ENCODE results near the gene MAP7D2. TPM values are rescaled to one million over a fixed set of nuclear protein-coding genes. Genes with fewer than 3 reads are reported as not detected.

MAP7D2 gene
- total RNA-seq, 4 donors from 2014 or later = 0.60 to 1.5 TPM; not detected in 2

DNA sequence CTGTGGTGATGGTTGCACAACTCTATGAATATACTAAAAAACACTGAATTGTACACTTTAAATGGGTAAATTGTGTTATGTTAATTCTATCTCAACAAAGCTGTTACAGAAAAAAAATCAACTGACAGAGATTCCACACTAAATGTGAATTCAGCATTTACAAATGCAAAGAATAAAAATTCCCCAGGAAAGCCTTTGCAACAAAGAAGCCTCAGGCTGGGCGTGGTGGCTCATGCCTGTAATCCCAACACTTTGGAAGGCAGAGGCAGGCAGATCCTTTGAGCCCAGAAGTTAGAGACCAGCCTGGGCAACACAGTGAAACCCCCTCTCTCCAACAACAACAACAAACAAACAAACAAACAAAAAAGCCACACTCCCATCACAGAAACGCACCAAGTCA, 134.8 kb downstream of the MAP7D2 start:
- H3K4me1 ChIP-seq = peaks cover 0 to 9% (median 0%) of the 10 kb centered on the region in 4 donors
- no peak overlapping the region for H3K4me3 ChIP-seq
- WGBS, 2 donors = 33 to 48% methylated on average over 2 of the region's 2 CpGs
- peaks cover 0 to 5% (median 0%) of the 10 kb centered on the region in 3 donors for H3K36me3 ChIP-seq
- DNase-seq (ENCODE audit: low spot score in 2 of 2) = no peak
- H3K9me3 ChIP-seq = no peaks in the 10 kb centered on the region
- H3K27ac ChIP-seq = no peak overlapping the region
- no peak for TF ChIP-seq EP300 (IDR thresholded peaks at IDR 0.05)
- TF ChIP-seq POLR2A (IDR thresholded peaks at IDR 0.05) = no peak
- TF ChIP-seq, protein P1, sequence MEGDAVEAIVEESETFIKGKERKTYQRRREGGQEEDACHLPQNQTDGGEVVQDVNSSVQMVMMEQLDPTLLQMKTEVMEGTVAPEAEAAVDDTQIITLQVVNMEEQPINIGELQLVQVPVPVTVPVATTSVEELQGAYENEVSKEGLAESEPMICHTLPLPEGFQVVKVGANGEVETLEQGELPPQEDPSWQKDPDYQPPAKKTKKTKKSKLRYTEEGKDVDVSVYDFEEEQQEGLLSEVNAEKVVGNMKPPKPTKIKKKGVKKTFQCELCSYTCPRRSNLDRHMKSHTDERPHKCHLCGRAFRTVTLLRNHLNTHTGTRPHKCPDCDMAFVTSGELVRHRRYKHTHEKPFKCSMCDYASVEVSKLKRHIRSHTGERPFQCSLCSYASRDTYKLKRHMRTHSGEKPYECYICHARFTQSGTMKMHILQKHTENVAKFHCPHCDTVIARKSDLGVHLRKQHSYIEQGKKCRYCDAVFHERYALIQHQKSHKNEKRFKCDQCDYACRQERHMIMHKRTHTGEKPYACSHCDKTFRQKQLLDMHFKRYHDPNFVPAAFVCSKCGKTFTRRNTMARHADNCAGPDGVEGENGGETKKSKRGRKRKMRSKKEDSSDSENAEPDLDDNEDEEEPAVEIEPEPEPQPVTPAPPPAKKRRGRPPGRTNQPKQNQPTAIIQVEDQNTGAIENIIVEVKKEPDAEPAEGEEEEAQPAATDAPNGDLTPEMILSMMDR (IDR thresholded peaks at IDR 0.05) = no peak
- H3K27me3 ChIP-seq = no peaks in the 10 kb centered on the region

GRCh38 chrX:19975845-19976244, 140.9 kb downstream of the MAP7D2 start:
- no peak overlapping the region for H3K4me3 ChIP-seq

GRCh38 chrX:19972984-19973383, 143.7 kb downstream of the MAP7D2 start:
- H3K27ac ChIP-seq = no peak overlapping the region
- no peak overlapping the region for H3K4me3 ChIP-seq
- peaks cover 0 to 1% (median 0%) of the 10 kb centered on the region in 3 donors for H3K36me3 ChIP-seq
- TF ChIP-seq EP300 (IDR thresholded peaks at IDR 0.05) (no peak), POLR2A (IDR thresholded peaks at IDR 0.05) (no peak)
- TF ChIP-seq, protein P1 (IDR thresholded peaks at IDR 0.05) = no peak
- H3K27me3 ChIP-seq = no peaks in the 10 kb centered on the region
- no peak for DNase-seq (ENCODE audit: low spot score in 2 of 2)
- H3K9me3 ChIP-seq = no peaks in the 10 kb centered on the region
- H3K4me1 ChIP-seq = no peaks in the 10 kb centered on the region

More at GRCh38 chrX:19975845-19976244, 140.9 kb downstream of the MAP7D2 start:
- H3K9me3 ChIP-seq = no peaks in the 10 kb centered on the region
- no peaks in the 10 kb centered on the region for H3K27me3 ChIP-seq
- H3K36me3 ChIP-seq = peaks cover 0 to 5% (median 0%) of the 10 kb centered on the region in 3 donors
- DNase-seq (ENCODE audit: low spot score in 2 of 2) = no peak
- no peak overlapping the region for H3K27ac ChIP-seq
- TF ChIP-seq EP300 (IDR thresholded peaks at IDR 0.05) (no peak), POLR2A (IDR thresholded peaks at IDR 0.05) (no peak)
- TF ChIP-seq, protein P1 (IDR thresholded peaks at IDR 0.05) = no peak
- H3K4me1 ChIP-seq = peaks cover 0 to under 1% (median 0%) of the 10 kb centered on the region in 4 donors

DNA sequence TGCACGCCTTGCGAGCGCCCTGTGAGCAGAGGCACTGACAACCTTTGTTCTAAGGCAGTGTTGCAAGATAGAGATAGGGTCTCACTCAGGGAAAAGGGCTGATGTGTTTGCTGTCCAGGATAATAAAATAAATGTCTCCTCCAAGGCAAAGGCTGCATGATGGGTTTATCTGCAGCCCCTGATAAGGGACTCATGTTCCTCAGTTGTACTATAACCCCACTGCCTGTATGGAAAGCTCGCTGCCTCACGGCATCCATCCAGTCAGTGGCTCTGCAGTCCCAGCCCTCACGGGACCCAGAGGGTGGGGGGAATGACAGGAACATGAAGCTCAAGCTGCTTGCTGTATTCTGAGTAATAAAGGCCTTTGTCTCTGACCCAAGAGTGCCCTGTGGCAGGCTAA, 148.4 kb downstream of the MAP7D2 start:
- no peak for TF ChIP-seq EP300 (IDR thresholded peaks at IDR 0.05)
- Histone ChIP-seq H3K4me1 (no peaks in the 10 kb centered on the region), H3K27me3 (no peaks in the 10 kb centered on the region), H3K27ac (no peak overlapping the region), H3K9me3 (no peaks in the 10 kb centered on the region), H3K36me3 (peaks cover 0 to 14% (median 0%) of the 10 kb centered on the region in 3 donors), H3K4me3 (no peak overlapping the region)
- DNase-seq (ENCODE audit: low spot score in 2 of 2) = no peak
- WGBS, 2 donors = 77 to 80% methylated on average over 6 of the region's 6 CpGs

DNA sequence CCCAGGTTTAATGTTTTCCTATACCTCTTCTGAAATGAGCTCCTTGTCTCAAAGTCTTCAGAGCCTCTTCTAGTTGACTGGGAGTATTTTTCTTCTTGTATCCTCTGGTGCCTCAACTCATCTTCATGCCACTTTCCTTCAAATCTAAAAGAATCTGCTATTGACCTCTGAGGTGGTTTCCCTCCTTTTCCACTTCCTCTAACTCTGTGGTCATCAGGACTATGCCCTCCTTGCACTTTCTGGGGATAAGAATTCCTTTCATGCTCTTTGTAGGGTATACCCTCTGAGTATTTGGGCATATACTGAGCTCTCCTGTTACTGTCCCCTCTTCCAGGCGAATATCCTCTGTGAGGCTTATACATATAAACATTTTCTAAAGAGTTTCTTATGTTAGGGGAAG, 150.7 kb downstream of the MAP7D2 start:
- peaks cover 0 to 21% (median 0%) of the 10 kb centered on the region in 3 donors for H3K36me3 ChIP-seq
- DNase-seq (ENCODE audit: low spot score in 2 of 2) = no peak
- no peaks in the 10 kb centered on the region for H3K9me3 ChIP-seq
- TF ChIP-seq EP300 (IDR thresholded peaks at IDR 0.05) = no peak
- TF ChIP-seq, protein P1 (IDR thresholded peaks at IDR 0.05) = no peak
- 67 to 100% methylated on average over 1 of the region's 1 CpG for WGBS, 2 donors
- no peak overlapping the region for H3K27ac ChIP-seq
- no peaks in the 10 kb centered on the region for H3K27me3 ChIP-seq
- no peak overlapping the region for H3K4me3 ChIP-seq
- no peaks in the 10 kb centered on the region for H3K4me1 ChIP-seq

Measured in tibial nerve (tissue), 4 donors.